Left cardiac atrium (tissue), 4 donors: Measurements from ENCODE around the gene PRKCH. TPM values are rescaled to one million over a fixed set of nuclear protein-coding genes. Genes with fewer than 3 reads are reported as not detected.

Experiments
- ATAC-seq, 2 donors: fragments of 200-7000 bp; cut with Tn5 transposase; one replicate each; pipeline ENCODE4 v1.9.1; 2020; ENCODE audit warnings: mild to moderate bottlenecking in 2 of 2, moderate library complexity in 2 of 2
- DNase-seq: peaks from one replicate; pipeline ENCODE4 v3.0.0-alpha.2; 2020
- intact Hi-C, 2 donors: fragments of 100-400 bp; cut with DNase I; formaldehyde crosslinking; loops; one replicate each; pipeline versions ENCODE4 v1.14.1 to v1.15.1; 2022 to 2023
- total RNA-seq, 2 donors: library from RNA; stranded (reverse); fragmentation: NEBNext Ultra II Directional; extraction: Animal tissue kit (Norgen Biotek cat#: 25700); gene quantifications; one replicate each; pipeline ENCODE4 v1.2.1, GENCODE V29; 2021
- donor health status: DM: no; HTN: yes; CAD: no.
- donor health status: DM: no; HTN: yes; CAD: no; lungs with severe emphysema.
- donor health status: DM: yes; HTN: yes; CAD: no.
- donor health status: Dilated cardiomyopathy.

Gene PRKCH
- total RNA-seq, 2 donors from 2014 or later = 17.6 to 34.8 TPM

DNA sequence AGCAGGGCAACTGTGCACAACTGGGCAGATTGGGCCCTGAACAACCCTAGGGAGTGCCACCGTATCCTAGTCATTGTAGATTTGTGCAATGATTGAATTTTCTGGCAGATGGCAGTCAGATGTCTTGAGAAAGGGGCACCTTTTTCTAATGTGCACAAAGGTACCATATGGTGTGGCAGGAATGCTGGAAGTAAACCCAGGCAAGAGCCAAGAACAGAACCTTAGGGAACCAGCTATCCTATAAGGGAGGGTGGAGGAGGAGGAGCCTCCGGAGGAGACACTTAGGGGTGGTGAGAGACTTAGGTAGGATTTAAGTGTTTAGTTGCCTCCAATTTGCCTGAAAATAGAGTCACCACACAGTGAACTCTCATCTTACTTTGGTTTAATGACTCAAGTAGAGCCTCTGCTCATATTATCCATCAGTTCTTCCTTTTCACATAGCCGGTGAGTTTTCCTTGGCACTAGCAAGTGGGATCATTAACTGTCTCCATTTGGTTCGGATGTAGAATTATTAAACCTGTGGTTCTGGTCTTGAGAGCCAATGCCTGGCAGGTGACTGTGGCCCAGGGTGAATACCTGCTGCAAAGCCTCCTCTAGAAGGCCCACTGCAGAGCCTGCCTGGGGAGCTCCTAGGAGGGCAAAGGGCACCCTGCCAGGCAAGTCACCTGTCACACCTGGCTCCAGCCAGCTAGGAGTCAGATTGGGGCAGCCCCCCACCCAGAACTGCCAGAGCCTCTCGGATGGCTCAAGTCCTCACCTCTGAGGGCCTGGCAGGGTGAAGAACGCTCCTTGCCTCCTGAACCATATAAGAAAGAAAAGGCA lies 189.6 kb downstream of the PRKCH start:
- intact Hi-C loops = loop anchor here in 1 of 2 donors (5.0 kb wide), 1 partner anchor 34 kb away; no protein-coding TSS in a partner anchor
- no peak for DNase-seq
- ATAC-seq = no peak

DNA sequence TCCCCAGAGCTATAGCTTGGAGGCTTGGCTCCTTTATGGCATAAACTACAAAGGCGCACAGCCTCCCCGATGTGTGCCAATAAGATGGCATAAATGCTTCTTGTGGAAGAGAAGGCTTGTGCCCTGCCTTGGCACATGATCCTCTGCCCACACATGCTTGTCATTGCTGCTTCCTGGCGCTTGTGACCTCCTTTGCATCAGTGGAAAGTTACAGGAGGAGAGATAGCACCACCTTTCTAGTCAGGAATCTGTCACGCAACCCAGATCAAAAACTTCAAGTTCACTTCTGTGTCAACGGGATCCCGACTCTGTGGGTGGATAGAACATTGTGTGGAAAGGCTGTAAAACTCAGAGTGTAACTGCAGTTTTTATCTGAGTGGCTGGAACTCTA lies 190.2 kb downstream of the PRKCH start:
- peak in 1 of 2 donors; percentile 28 for ATAC-seq
- DNase-seq = no peak
- intact Hi-C loops = loop anchor here in 1 of 2 donors (5.0 kb wide), 1 partner anchor 34 kb away; no protein-coding TSS in a partner anchor

DNA sequence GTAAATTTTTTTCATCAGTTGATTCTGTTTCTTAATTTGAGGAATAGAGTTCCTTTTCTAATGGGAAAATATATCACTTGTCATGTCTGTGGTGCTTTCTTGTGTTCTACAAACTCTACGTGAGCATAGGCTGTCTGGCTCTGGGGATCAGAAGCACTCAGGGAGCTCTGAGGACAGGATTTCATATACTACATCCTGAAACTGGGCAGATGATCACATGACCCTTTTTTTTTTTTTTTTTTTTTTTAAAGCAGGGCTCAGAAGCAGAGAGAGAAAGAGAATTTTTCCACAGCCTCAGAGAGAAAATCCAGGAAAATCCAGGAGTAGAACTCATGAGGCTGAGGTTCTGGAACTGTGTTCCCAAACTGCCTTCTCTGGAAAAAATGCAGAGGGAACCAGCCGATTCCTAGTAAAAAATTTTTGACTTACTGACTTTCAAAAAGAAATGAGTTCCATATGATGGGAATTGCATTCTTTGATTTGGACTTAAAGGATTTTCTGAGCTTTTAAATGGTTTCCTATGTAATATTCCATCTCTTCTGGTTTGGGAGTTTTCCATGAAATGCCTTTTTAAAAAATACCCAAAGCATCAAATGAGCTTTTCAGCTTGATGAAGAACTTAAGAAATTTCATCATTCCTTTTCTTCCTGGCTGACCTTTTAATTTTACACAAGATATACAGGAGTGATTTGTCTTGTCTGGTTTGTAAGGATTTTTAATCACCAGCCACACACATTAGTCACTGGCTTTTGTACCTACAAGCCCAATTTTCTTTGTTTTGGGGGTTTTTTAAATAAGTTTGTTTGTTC lies 190.9 kb downstream of the PRKCH start:
- ATAC-seq (peak in 1 of 2 donors; percentile 54), DNase-seq (no peak)
- intact Hi-C loops = loop anchor here in 1 of 2 donors (5.0 kb wide), 1 partner anchor 35 kb away; no protein-coding TSS in a partner anchor

DNA sequence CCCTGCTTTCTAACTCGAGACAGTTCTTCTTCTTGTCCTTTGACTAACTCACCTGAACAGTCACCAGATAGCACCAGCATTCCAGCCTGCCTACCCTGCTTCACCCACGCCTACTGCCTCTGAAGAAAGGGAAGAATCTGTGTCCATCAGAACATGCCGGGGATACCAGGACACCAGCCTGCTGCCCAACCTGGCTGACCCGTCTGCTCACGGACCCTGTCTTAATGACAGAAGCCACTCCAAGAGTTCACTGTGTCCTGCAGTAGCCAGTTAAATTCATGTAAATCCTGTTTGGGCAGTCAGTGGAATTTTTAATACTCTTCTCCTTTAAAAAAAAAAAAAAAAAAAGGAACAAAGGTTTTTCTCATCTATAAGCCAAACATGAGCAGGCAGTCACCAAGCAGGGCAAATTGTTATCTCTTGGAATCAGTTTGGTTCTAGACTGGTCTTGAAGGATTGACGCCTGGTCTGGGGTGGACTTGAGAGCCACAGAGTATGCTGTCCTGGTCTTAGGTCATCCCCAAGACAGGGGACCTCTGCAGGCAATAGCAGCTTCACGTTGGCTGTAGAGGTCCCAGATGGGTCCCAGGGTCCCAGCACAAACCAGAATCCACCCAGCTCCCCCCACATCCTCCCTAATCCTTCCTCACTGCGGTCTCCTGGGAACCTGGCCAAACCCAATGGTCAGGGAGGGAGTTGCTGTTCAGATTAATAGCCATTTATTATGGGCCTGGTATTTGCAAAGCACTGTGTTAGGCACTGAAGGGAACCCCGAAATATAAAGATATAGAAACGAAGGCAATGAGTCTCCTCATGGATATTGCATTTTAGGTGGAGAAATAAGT lies 192.8 kb downstream of the PRKCH start:
- ATAC-seq (no peak), DNase-seq (no peak)
- intact Hi-C loops = loop anchor here in 1 of 2 donors (5.0 kb wide), 1 partner anchor 37 kb away; no protein-coding TSS in a partner anchor

DNA sequence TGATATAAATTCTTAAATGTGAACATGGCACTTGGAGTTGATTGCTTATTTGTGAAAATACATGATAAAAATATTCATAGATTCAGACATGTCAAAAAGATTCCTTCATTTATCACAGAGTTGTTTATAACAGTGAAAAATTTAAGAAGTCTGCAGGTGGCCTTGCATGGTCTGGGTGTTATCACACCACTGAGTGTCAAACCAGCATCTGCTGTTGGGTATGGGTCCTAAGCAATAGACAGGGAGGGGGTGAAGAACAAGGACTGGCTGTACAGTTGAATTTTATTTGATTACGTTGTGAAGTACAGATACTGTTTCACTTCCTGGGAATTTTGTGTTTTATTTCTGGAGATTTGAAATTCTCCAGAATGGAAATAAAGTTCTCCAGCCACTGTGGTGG lies 193.5 kb downstream of the PRKCH start:
- DNase-seq (no peak), ATAC-seq (no peak)
- intact Hi-C loops = loop anchor here (5.0 kb wide), 2 partner anchors 33 to 38 kb away; no protein-coding TSS in a partner anchor

DNA sequence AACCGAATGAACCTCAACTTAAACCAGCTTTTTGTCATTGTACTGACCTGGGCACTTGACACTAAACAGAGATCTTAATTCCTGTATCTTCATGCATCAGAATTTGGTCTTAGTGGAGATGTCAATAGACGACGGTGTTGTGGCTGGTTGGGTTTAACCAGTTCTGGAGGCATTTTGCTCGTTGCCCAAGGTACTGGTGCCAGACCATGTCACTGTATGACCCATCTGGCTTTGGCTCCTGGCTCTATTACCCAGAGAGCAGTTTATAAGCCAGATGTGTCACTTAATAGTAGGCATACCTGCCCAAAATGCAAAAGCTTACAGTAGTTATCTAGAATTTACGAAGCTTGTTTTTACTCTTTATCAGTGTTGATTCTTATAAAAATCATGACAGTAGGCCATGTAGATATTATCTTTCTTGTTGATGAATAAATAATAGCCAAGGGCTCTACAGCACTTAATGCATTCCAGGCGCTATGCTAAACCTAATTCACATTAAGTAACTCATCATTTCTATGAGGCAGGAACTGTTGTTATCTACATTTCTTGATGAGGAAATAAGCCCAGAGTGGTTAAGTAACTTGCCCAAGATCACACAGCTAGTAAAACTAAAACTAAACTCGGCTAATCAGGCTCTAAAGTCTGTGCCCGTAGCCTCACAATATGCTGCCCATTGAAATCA lies 194.2 kb downstream of the PRKCH start:
- no peak for DNase-seq
- intact Hi-C loops = loop anchor here in 1 of 2 donors (5.0 kb wide), 1 partner anchor 33 kb away; no protein-coding TSS in a partner anchor
- ATAC-seq = no peak

DNA sequence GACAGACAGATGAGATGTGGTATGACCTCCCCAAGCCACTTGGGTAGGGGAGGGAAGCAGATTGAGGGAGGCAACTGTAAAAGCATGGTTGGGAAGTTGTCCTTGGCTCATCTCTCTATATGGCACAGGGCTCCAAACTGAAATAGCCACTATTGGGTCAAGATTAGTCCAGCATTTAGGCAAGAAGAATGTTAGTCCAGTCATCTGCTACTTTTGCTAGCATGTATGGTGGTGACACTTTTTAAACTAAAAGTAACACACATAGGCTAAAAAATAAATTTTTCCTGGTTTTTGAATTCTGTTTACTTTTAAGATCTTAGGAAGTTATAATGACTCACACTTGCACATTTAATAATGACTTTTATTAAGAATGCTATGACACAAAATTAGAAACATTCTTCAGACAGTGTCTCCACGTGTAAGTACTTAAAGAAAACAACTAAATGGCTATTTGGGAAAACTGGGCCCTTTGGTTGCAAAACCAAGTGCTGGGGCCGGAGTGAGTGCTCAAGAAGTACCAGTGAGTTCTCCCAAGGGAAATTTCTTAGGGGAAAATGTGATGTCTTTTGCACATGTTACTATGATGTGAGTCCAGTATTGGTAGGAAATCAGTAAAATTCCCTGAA lies 194.9 kb downstream of the PRKCH start:
- no peak for DNase-seq
- no peak for ATAC-seq
- intact Hi-C loops = loop anchor here in 1 of 2 donors (5.0 kb wide), 1 partner anchor 34 kb away; no protein-coding TSS in a partner anchor

DNA sequence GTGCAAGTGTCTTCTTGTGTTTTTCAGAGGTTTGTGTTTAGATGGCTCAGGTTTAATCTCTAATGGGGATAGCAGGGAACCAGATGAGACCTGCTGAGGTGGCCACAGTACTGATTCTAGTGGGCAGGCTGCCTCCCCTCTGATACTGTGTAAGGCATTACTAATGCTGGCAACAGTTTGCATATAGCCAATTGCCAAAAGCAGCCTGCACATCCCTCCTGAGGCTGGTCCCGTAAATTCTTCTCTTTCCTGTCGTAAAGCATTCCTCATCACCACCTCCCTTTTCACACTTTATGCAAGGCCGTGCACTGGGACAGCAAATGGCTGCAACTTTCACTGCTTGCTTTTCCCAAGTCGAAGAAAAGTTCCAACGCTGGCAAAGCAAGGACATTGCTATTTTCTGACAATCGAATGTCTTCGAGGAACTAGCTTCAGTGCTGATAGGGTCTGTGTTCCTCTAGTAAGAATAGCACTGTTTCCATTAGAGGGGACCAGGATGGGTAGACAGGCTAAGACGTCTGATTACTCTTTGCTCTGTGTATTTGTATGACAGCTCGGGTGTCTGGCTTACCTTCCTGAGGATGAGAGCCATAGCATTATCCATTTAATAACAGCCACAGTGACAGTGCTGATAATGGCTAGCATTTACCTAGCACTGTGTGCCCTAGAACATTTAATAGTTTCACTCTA lies 195.7 kb downstream of the PRKCH start:
- peak; percentile 38 to 65 for ATAC-seq
- DNase-seq = no peak
- intact Hi-C loops = loop anchor here in 1 of 2 donors (5.0 kb wide), 1 partner anchor 35 kb away; no protein-coding TSS in a partner anchor

DNA sequence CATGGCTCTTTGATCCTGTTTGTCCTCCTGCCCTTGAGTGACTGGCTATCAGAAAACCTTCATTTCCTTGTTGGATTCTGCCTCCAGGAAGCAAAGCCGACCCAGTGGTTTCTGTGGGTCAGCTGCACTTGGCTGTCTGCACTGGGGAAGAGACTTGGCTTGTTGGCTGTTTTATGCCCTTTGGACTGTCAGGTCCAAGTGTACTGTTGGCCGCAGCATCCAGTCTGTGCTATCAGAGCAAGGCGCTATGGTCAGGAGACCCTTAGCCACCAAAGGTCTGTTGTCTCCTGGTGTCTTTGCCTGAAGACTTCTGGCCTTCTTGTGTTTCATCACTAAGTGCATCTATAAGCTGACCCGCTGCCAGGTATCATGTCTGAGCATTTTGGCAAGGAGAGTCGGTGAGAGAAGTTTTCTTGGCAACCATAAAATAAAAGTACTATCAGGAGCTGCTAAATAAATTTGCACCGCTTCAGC lies 196.6 kb downstream of the PRKCH start:
- intact Hi-C loops = loop anchor here in 1 of 2 donors (5.0 kb wide), 1 partner anchor 36 kb away; no protein-coding TSS in a partner anchor
- DNase-seq = no peak
- ATAC-seq = peak; percentile 67 to 68

DNA sequence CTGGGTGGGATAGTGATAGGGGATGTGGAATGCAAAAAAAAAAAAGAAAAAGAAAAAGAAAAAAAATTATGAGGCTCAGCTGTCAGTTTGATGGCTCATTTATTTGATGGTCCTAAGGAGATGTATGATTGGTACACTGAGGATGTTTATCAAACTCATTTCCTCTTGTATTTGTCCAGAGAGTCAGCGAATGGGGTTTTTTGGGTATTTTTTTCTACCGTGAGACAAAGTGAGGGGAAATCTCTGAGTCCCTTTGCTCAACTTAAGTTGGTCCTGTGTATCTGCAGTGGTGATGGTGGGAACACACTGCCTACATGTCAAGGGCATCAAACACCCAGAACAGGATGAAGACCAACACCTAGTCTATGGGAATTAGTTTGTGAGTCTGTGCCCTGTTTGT lies 197.0 kb downstream of the PRKCH start:
- intact Hi-C loops = loop anchor here in 1 of 2 donors (5.0 kb wide), 1 partner anchor 36 kb away; no protein-coding TSS in a partner anchor
- no peak for DNase-seq
- no peak for ATAC-seq

DNA sequence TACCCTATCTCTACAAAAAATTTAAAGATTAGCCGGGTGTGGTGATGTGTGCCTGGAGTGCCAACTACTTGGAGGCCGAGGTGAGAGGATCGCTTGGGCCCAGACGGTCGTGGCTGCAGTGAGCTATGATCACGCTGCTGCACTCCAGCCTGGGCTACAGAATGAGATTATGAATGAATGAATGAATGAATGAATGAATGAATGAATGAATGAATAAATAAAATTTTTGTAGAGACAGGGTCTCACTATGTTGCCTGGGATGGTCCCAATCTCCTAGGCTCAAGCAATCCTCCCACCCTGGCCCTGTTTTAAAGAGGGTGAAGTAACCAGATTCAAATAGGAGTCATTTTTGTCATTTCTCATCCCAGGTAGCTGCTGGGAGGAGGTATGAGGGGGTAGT lies 197.7 kb downstream of the PRKCH start:
- DNase-seq = no peak
- intact Hi-C loops = loop anchor here in 1 of 2 donors (5.0 kb wide), 1 partner anchor 37 kb away; no protein-coding TSS in a partner anchor
- no peak for ATAC-seq

DNA sequence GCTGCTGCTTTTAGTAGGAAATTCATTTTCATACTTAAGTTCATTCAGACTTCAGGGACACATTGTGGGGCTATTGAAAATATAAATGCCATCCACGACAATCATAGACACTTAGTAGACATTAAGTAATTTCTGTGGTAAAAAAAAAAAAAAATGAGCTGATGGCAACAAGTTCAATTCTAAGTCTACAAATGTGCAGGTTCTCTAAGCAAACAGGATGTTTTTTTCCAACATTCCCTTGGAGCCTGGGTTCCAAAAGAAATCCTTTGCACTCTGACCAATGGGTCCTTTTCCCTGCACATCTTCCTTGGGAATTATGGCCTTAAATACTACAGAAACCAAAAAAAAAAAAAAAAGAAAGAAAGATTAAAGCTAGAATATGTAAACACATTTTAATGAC lies 198.4 kb downstream of the PRKCH start:
- no peak for ATAC-seq
- DNase-seq = no peak
- intact Hi-C loops = loop anchor here in 1 of 2 donors (5.0 kb wide), 1 partner anchor 37 kb away; no protein-coding TSS in a partner anchor

DNA sequence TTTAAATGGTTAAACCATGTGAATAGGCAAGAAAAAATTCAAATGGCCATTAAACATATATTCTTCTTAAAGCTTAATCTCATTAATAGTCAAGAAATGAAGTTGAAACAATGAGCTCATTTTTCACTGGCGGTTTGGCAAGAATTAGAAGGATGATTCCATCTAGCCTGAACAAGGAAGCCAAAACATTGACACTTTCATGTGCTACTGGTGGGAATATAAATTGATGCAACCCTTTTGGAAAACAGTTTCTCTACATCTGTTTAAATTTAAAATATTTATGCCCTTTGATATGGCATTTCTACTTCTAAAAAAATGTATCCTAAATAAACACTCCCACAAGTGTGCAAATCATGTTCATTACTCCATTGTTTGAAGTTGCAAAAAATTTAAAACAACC lies 199.2 kb downstream of the PRKCH start:
- ATAC-seq (no peak), DNase-seq (no peak)
- intact Hi-C loops = no loop called here

DNA sequence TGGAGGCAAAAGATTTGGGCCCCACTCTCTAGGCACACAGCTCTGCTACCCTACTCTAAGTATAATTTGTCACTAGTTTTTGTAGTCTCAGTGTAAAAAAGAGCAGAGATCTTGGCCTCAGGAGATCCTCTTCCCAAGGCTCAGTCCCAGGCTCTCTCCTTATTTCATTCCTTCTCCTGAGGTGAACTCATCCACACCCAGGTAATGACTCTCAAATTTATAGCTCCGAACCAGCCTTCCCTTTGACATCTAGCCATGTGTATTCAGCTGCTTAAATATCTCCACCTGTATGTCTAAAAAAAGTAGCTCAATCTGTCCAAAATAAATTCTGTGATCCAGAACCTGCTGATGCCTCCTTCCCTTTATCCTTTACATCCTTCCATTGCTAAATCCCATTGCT lies 200.4 kb downstream of the PRKCH start:
- no peak for DNase-seq
- ATAC-seq = no peak
- intact Hi-C loops = no loop called here

DNA sequence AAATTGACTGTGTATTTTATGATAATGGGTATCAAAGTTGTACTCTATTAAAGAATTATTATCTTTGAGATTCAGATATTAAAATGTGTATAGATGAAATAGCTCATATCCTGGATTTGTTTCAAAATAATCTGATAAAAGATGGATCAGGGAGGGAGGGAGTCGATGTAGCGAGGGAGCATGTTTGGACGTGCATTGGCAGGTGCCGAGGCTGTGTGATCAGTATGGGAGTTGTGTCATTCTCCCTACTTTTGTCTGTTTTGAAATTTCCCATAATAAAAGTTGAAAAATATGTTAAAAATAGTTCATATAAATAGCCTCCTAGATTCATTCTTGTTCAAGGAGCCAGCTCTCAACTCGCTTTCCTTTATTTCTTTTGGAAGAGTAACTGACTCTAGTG lies 202.4 kb downstream of the PRKCH start:
- no peak for DNase-seq
- ATAC-seq = no peak
- intact Hi-C loops = no loop called here

DNA sequence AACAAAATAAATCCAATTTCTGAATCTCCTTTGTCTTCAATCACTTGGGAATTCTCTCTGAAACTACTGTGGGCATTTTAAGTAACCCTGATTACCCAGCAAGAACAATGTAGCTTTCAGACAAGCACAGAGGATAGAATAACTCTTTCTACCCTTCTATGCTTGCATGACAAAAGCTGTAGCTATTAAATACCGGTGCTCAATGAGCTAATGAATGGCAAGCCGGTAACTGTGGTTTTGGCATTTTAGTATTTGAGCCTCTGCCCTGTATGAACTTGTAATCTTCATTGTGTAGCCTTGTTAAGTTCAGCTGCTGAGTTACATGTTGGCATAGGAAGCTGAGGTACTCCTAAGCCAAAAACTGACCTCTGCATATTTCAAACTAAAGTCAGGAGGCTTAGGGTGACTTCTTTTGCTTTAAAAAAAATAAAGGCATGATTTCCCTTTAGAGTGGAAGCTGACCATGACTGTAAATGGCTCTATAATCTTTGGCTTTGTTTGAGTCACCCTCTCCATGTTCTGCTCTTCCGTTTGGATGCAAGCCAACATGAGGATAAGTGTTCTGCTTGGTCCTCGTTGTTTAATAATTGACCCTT lies 202.9 kb downstream of the PRKCH start:
- peak; percentile 56 for DNase-seq
- intact Hi-C loops = no loop called here

DNA sequence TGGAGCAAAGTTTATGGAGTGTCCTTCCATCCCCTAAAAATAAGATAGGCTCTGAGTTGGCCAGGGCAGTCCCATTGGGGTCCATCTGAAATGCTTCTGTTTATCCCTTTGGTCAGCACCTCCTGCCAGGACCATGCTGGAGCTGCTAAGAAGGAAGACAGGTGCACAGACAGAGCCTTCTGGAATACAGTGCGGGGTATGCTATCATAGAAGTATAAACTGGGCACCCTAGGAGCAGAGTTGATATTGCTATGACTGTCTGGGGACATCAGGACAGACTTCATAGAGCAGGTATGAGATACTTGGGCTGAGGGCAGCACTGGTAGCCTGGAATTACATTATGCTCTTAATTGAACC lies 203.5 kb downstream of the PRKCH start:
- DNase-seq (no peak), ATAC-seq (no peak)
- intact Hi-C loops = no loop called here

More for the DNA sequence above, 202.9 kb downstream of the PRKCH start:
- peak; percentile 40 to 46 for ATAC-seq
